GM19467 (cell line): ENCODE measurements around the gene KRTAP16-1.
"Not testable (repeated sequence)": the region's sequence is repeated elsewhere in the genome, so short reads cannot be mapped to it uniquely, and the experiment has no call there.

Experiments
- ATAC-seq: cut with Tn5 transposase; IDR thresholded peaks from one replicate; pipeline ENCODE4 v1.9.1; 2021; ENCODE audit warnings: mild to moderate bottlenecking, moderate library complexity; ENCODE audit not compliant: unreplicated experiment

Gene KRTAP16-1

DNA sequence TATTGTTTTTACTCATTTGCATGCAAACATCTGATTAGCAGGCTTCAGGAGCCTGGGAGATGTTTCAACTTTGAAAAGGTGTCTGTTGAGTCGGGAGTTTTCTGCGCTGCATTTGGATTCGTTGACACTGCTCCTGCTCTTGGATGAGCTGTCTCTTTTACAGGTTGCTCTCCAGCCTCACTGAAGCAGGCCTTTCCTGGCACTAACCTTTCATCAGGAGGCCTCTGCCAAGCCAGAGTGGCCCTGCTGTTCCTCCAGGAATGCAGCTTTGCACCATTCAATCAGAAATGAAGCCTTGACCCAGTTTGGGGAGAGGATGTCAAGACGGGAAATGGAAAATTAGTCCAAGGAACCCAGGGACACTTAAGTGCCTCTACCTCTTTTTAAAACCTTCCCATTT is 6.1 kb downstream of the KRTAP16-1 start:
- ATAC-seq = no peak

DNA sequence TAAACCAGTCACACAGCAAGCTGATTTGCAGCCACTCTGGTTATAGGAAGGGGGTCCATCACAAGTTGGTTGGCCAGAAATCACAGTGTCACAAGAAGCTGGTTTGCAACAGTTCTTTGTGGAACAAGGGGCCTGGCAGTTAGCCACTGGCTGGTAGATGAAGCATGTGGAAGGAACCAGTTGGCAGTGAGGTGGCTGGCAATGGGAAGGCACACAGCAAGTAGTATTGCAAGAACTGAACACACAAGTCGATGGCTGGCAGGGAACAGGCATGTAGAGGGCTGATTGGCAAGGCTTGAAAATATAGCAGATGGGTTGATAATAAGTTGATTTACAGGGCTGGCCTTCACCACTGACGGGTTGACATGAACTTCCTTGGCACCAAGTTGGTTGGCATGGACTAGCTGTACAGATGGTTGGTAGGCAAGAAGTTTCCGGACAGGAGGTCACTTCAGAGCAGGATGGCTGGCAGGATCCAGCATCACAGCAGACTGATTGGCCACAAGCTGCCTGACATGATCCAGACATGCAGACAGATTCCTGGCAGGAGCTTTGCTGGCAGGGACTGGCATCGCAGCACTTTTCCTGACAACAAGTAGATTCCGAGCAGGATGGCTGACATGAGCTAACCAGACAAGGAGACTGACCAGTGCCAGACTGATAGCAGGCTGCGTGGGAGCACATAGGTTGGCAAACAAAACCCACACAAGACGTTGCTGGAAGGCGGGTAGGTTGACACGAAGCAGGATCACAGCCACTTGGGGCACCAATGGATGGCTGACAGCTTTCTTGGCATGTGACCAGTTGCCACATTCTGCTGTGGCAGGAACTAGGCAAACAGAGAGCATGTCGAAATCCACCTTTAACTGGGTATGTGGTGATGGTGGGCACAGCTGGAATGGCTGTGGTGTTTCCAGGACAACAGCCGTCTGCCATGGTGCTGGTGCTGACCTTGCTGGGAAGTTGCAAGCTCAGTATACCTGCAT is 6.9 kb downstream of the KRTAP16-1 start, which contains the start of gene KRTAP29-1:
Gene KRTAP29-1, minus strand, starts transcription at position 936 of the 986 bp plus-strand sequence. Its CDS starts 0 bp downstream, at position 936.
- ATAC-seq = no peak

- no peak for ATAC-seq
Observed at GRCh38 chr17:41301204-41301790, 7.8 kb downstream of the KRTAP16-1 start.

DNA sequence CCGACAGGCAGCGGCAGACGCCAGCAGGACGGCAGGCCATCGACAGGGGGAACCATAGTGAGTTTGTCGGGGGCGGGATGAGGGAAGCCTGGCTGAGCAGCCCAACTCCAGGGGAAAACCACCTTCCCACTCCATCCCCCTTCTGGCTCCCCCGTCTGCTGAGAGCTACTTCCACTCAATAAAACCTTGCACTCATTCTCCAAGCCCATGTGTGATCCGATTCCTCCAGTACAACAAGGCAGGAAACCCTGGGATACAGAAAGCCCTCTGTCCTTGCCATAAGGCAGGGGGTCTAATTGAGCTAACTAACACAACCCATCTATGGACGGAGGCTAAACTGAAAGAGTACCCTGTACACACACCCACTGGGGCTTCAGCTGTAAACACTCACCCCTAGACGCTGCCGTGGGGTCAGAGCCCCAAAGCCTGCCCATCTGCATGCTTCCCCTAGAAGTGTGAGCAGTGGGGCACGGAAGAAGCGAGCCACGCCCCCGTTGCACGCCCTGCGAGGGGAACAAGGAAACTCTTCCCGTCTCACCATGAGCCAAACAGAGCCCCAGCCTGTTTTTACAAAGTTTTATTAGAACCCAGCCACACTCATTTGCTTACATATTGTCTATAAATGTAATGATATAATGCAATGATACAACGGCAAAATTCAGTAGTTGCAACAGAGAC is 10.5 kb downstream of the KRTAP16-1 start:
- no peak for ATAC-seq

DNA sequence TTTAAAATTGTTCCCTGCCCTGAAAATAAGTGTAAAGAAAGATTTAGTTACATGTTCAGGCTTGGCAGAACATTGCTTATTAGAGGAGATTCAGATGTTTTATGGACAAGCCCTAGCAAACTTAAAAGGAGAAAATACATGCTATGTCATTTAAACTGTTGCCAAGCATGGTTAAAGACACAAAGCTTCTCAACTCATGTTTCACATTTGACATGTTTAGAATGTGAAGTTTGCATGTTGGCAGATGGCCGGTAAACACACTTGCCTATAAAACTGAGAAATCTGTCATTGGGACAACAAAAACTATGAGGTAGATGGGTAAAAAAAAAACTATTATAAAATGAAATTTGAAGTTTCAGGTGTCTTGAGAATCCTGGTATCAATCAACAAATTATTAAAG is 12.3 kb downstream of the KRTAP16-1 start:
- no peak for ATAC-seq

GRCh38 chr17:41294016-41294415 is 15.1 kb downstream of the KRTAP16-1 start:
- no peak for ATAC-seq

DNA sequence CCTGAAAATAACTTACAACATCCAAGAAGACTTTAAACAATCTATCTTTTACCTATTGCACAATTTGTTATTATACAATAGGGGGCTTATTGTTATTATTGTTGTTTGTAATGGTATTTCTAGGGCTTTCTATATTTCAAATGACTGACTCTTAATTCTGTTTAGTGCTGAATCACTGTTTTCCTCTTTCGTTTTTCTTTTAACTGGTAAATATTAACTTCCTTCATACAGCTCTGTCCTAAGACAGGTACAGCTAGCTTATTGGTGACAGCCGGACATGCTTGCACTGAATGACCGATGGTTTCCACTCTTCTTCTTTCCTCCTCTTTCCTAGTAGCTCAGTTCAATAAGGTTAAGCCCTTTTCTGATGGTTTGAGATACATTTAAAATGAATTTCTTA is 22.1 kb downstream of the KRTAP16-1 start:
- no peak for ATAC-seq

DNA sequence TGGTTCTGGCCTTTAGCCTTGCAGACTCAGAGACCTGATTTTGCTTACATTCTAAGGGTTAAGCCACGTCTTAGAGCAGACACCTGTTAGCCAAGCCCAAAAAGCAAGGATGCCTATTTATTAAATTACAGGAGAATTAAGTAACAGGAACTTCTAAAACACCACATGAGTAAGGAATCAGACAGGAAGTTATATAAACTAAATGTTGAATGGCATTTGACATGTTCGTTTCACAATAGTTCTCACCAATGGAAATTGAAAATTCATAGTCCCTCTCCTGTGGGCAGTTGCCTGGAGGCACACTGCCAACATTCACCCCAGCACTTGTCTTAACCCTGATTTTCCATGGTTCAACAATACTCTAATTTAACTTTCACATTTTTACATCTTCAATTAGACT is 24.6 kb downstream of the KRTAP16-1 start:
- no peak for ATAC-seq

DNA sequence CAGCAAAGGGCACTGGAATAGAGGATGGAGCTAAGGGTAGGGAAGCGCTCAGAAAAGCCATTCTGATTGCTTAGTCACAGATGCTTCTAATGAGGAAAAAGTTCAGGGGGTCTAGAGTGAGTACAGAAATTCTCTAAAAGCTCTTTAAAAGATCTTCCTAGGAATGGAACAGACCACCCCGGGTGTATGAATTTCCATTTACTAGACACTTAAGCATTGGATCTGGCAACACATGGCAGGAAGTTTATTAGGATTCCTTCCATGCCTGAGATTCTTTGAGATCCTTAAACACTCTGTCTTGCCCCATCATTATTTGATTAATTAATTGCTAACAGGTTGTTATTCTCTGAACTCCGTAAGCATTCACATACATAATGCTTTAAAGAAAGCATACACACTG is 25.1 kb downstream of the KRTAP16-1 start:
- ATAC-seq = no peak

- ATAC-seq = no peak
Observed at GRCh38 chr17:41278176-41278955, 30.7 kb downstream of the KRTAP16-1 start.

GRCh38 chr17:41275648-41276190 is 33.4 kb downstream of the KRTAP16-1 start, which contains the start of gene KRTAP9-7:
Gene KRTAP9-7, plus strand, starts transcription at chr17:41275698. Its CDS starts 0 bp downstream, at chr17:41275698.
- not testable (repeated sequence) for ATAC-seq

DNA sequence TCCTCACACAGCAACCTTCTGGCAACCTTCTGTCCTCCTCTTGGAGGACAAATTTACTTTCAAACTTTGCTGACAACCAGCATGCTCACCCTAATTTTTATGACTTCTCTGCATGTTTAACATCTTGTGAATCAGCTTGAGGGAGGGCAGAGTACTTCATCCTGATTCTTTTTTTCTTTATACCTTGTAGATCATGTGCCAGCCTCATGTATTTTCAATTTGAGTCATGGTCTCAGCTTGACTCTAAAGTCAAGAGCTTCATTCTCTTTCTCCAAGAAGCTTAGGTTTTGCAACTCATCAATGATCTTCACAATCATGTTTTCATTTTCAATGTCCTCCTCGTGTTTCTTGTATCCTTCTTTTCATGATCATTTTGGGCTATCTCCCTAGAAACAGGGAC is 37.3 kb downstream of the KRTAP16-1 start:
- no peak for ATAC-seq

GRCh38 chr17:41271323-41271722 is 37.8 kb downstream of the KRTAP16-1 start:
- ATAC-seq = not testable (repeated sequence)

- ATAC-seq = no peak
Observed at GRCh38 chr17:41267711-41268110, 41.4 kb downstream of the KRTAP16-1 start.

DNA sequence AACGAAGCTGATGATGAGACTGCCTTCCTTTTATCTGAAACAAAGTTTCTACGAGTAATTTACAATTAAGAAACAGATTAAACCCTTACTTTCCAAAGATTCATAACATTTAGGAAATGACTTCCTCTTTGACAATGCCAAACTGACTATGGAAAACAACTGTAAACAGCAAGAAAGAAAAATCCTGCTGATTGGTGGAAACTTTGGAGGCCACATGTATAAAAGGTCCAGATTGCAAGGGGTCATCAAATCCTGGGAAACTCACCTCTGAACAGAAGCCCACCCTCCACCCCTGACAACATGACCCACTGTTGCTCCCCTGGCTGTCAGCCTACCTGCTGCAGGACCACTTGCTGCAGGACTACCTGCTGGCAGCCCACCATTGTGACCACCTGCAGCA is 44.0 kb downstream of the KRTAP16-1 start, which contains the start of gene KRTAP9-6:
Gene KRTAP9-6, plus strand, starts transcription at position 301 of the 400 bp plus-strand sequence. Its CDS starts 0 bp downstream, at position 301.
- no peak for ATAC-seq

DNA sequence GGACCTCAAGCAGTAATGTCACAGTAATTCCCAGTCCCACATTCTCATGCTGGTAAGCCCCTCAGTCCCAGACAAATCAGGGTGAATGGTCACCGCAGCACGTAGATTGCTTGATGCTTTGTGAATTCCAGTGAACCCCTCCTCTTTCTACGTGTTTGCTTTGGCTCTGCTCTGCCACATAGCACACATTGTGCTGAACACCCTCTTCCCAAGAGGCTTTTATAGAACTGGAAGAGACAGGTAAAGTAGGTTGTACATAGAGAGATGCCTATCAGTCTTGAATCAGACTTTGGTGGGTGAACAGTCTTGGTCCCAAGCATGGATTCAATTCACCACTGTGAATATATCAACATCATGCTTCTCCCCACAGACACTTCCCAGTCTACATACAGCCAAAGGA is 44.5 kb downstream of the KRTAP16-1 start:
- no peak for ATAC-seq

- ATAC-seq = no peak
Observed at GRCh38 chr17:41263212-41263611, 45.9 kb downstream of the KRTAP16-1 start.

DNA sequence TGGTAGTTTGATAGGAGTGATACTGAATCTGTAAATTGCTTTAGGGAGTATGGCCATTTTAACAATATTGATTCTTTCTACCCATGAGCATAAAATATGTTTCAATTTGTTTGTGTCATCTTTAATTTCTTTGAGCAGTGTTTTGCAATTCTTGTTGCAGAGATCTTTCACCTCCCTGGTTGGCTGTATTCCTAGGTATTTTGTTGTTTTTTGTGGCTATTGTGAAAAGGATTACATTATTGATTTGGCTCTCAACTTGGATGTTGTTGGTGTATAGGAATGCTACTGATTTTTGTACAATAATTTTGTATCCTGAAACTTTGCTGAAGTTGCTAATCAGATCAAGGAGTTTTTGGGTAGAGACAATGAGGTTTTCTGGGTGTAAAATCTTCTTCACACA is 50.7 kb downstream of the KRTAP16-1 start:
- ATAC-seq = no peak
